Hepatocyte (in vitro differentiated cells): ENCODE results near the gene PIGN. TPM values are rescaled to one million over a fixed set of nuclear protein-coding genes. Genes with fewer than 3 reads are reported as not detected.

Source experiments
- DNase-seq: peaks from one replicate; pipeline ENCODE4 v3.0.0-alpha.2; 2016; ENCODE audit warnings: low spot score
- H2AFZ ChIP-seq: fragments of 200-600 bp; sonication (generic); 2 replicates; pipeline ENCODE4 v1.6.0; 2016; ENCODE audit warnings: antibody characterized with exemption, mild to moderate bottlenecking
- H3K27ac ChIP-seq: fragments of 200-600 bp; sonication (generic); 2 replicates; pipeline ENCODE4 v1.5.1; 2016; ENCODE audit warnings: mild to moderate bottlenecking
- H3K27me3 ChIP-seq: fragments of 200-600 bp; sonication (generic); 2 replicates; pipeline ENCODE4 v1.6.1; 2016
- H3K36me3 ChIP-seq: fragments of 200-600 bp; sonication (generic); replicated peaks from 2 replicates; pipeline ENCODE4 v1.5.1; 2016; ENCODE audit warnings: low read depth; ENCODE audit not compliant: insufficient read depth
- H3K4me1 ChIP-seq: fragments of 200-600 bp; sonication (generic); 2 replicates; pipeline ENCODE4 v1.5.1; 2016; ENCODE audit warnings: mild to moderate bottlenecking, moderate library complexity; ENCODE audit not compliant: insufficient read depth
- H3K4me2 ChIP-seq: fragments of 200-600 bp; sonication (generic); 2 replicates; pipeline ENCODE4 v1.6.0; 2016
- H3K4me3 ChIP-seq: fragments of 200-600 bp; sonication (generic); 2 replicates; pipeline ENCODE4 v1.5.1; 2016; ENCODE audit warnings: mild to moderate bottlenecking
- H3K79me2 ChIP-seq: fragments of 200-600 bp; sonication (generic); 2 replicates; pipeline ENCODE4 v1.6.0; 2017; ENCODE audit warnings: mild to moderate bottlenecking
- H3K9me2 ChIP-seq: fragments of 200-600 bp; sonication (generic); replicated peaks from 2 replicates; pipeline ENCODE4 v1.6.0; 2017; ENCODE audit warnings: mild to moderate bottlenecking; ENCODE audit not compliant: insufficient read depth
- H3K9me3 ChIP-seq: fragments of 200-600 bp; sonication (generic); 2 replicates; pipeline ENCODE4 v1.5.1; 2016; ENCODE audit warnings: low read depth, mild to moderate bottlenecking
- H4K20me1 ChIP-seq: fragments of 200-600 bp; sonication (generic); 2 replicates; pipeline ENCODE4 v1.6.0; 2016; ENCODE audit warnings: mild to moderate bottlenecking; ENCODE audit not compliant: insufficient read depth, poor library complexity, severe bottlenecking
- EZH2 ChIP-seq: fragments of 200-600 bp; sonication (generic); IDR thresholded peaks from 2 replicates; pipeline ENCODE4 v1.6.1; 2016; ENCODE audit warnings: antibody characterized with exemption, mild to moderate bottlenecking, borderline replicate concordance
- EZH2phosphoT487 ChIP-seq: fragments of 200-600 bp; sonication (generic); IDR thresholded peaks from one replicate; pipeline ENCODE4 v1.6.1; 2018; ENCODE audit warnings: antibody characterized with exemption, mild to moderate bottlenecking, low read depth, moderate library complexity; ENCODE audit not compliant: unreplicated experiment, severe bottlenecking
- WGBS: methylation state at CpG from one replicate; pipeline ENCODE4 v1.1.6; 2016; ENCODE audit warnings: low lambda C conversion rate; ENCODE audit errors: missing lambda C conversion rate; 5-methylcytosine and 5-hydroxymethylcytosine counted together
- polyA plus RNA-seq: library from polyadenylated mRNA; unstranded; fragments of >200 nt; fragmentation: Nextera tagmentation; extraction: Ambion mirVana; gene quantifications from 2 replicates; pipeline ENCODE4 v1.2.1, GENCODE V29; 2016
- total RNA-seq: library from RNA; depleted of rRNA; stranded (reverse); fragments of >200 nt; gene quantifications from 2 replicates; pipeline ENCODE4 v1.2.3, GENCODE V29; 2014
- TF ChIP-seq, protein P1 (sequence below): fragments of 200-600 bp; sonication (generic); IDR thresholded peaks from 2 replicates; pipeline ENCODE4 v1.5.1; 2016; ENCODE audit warnings: antibody characterized with exemption, mild to moderate bottlenecking; ENCODE audit not compliant: poor library complexity

Gene PIGN
- total and polyA plus RNA-seq, 2 experiments from 2014 or later: 18.9 to 42.9 TPM

DNA sequence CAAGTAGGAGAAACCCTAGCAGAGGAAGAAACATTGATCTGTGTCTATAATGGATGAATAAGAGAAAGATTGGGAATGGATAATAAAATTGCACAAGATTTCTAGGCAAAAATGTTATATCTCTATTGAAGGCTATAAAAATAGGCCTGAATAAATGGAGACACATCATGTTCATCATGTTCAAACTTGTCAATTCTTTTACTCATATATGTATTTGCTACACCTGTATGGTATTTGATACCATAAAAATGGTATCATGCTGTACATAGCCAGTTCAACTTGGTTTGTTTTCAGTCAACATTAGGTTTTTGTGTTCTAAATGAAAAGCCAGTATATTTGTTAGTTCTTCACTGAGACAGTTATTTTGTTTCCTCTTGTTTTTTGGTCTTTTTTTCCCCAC is 161.9 kb downstream of the PIGN start:
- TF ChIP-seq EZH2phosphoT487 (no peak), EZH2 (no peak)
- TF ChIP-seq, protein P1, sequence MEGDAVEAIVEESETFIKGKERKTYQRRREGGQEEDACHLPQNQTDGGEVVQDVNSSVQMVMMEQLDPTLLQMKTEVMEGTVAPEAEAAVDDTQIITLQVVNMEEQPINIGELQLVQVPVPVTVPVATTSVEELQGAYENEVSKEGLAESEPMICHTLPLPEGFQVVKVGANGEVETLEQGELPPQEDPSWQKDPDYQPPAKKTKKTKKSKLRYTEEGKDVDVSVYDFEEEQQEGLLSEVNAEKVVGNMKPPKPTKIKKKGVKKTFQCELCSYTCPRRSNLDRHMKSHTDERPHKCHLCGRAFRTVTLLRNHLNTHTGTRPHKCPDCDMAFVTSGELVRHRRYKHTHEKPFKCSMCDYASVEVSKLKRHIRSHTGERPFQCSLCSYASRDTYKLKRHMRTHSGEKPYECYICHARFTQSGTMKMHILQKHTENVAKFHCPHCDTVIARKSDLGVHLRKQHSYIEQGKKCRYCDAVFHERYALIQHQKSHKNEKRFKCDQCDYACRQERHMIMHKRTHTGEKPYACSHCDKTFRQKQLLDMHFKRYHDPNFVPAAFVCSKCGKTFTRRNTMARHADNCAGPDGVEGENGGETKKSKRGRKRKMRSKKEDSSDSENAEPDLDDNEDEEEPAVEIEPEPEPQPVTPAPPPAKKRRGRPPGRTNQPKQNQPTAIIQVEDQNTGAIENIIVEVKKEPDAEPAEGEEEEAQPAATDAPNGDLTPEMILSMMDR: no peak
- Histone ChIP-seq H3K36me3 (no peaks in the 10 kb centered on the region), H3K4me3 (no peak overlapping the region), H3K9me2 (no peaks in the 10 kb centered on the region), H3K27ac (no peak overlapping the region), H2AFZ (no peak overlapping the region), H3K4me2 (no peak overlapping the region), H3K27me3 (no peaks in the 10 kb centered on the region), H3K4me1 (no peaks in the 10 kb centered on the region), H4K20me1 (no peaks in the 10 kb centered on the region), H3K9me3 (no peaks in the 10 kb centered on the region), H3K79me2 (no peaks in the 10 kb centered on the region)
- DNase-seq: no peak

DNA sequence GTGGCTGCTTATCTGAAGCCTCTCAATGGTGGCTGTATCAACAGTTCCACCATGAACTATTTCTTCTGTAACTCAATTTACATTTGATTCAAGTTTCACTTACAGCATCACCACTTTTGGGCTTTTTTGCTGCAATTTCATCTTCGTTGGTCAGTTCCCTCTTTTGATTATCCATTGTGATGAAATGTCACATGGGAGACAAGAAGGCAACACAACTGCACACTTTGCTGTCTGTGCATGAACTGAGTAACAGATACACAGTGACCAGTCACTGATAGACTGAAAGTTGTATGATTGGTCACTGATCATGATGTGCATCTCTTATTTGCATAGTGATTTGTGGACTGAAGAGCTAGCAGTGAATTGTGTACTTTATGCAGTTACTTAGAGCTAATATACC is 163.3 kb downstream of the PIGN start:
- Histone ChIP-seq H4K20me1 (no peaks in the 10 kb centered on the region), H3K27ac (no peak overlapping the region), H3K4me1 (no peaks in the 10 kb centered on the region), H3K9me3 (no peaks in the 10 kb centered on the region), H2AFZ (no peak overlapping the region), H3K27me3 (no peaks in the 10 kb centered on the region), H3K4me2 (no peak overlapping the region), H3K79me2 (no peaks in the 10 kb centered on the region), H3K9me2 (no peaks in the 10 kb centered on the region), H3K36me3 (no peaks in the 10 kb centered on the region), H3K4me3 (no peak overlapping the region)
- TF ChIP-seq EZH2phosphoT487 (no peak), EZH2 (no peak)
- TF ChIP-seq, protein P1: no peak
- DNase-seq: no peak
- 89% methylated on average over 1 of the region's 1 CpG for WGBS

DNA sequence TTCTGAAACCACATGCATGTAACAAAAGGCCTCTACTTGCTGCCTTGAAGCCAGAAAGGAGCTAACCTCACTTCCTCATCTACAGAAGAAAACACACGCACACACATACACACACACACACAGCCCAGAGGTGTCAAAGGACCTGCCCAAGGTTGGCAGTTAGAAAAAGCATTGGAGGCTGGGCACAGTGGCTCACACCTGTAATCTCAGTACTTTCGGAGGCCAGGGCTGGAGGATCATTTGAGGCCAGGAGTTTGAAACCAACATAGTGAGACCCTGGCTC is 168.2 kb downstream of the PIGN start:
- peak overlapping the region; percentile 80 for H3K27ac ChIP-seq
- peaks cover 5% of the 10 kb centered on the region for H3K4me1 ChIP-seq

More for the DNA sequence above, 168.2 kb downstream of the PIGN start:
- WGBS: 96% methylated on average over 2 of the region's 2 CpGs
- Histone ChIP-seq H3K4me2 (no peak overlapping the region), H3K9me2 (no peaks in the 10 kb centered on the region), H3K9me3 (no peaks in the 10 kb centered on the region), H2AFZ (no peak overlapping the region), H3K79me2 (no peaks in the 10 kb centered on the region), H3K27me3 (no peaks in the 10 kb centered on the region), H4K20me1 (no peaks in the 10 kb centered on the region), H3K36me3 (no peaks in the 10 kb centered on the region), H3K4me3 (no peak overlapping the region)
- no peak for DNase-seq
- TF ChIP-seq, protein P1: no peak
- no peak for TF ChIP-seq EZH2
- TF ChIP-seq EZH2phosphoT487: no peak
